AG10803 (cell line): ENCODE data around the gene ANKRD16.
A peak's percentile ranks its signal among the peaks of the same experiment; 100 is the strongest.
"Not testable (repeated sequence)": the region's sequence is repeated elsewhere in the genome, so short reads cannot be mapped to it uniquely, and the experiment has no call there.

Experiments
- DNase-seq: peaks from one replicate; pipeline ENCODE4 v3.0.0; 2010; ENCODE audit warnings: low read depth
- H3K4me3 ChIP-seq: 2 replicates; pipeline ENCODE4 v1.5.1; 2011; ENCODE audit warnings: mild to moderate bottlenecking, low read length, control low read depth
- TF ChIP-seq, protein P1 (sequence below): conservative IDR thresholded peaks from 2 replicates; pipeline ENCODE4 v1.5.1; 2011; ENCODE audit warnings: mild to moderate bottlenecking, low read length, control low read depth, inconsistent platforms

Gene ANKRD16

DNA sequence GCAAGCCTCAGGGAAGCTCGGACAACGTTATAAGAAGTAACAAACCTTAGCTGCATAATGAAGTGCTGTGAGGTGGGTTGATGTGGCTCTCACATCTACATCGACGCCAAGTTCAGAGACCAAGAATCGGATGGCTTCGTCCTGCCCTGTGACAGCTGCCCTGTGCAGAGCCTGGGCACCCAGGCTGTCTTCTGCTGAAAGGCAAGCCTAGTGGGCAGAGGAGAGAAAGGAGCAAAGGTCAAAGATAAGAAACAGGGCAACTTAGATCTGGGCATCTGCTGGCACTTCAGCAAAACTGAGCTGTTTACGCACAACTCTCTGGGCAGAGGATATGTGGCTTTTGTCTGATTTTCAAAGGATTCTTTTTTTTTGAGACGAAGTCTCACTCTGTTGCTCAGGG lies 6.7 kb downstream of the ANKRD16 start:
- TF ChIP-seq, protein P1, sequence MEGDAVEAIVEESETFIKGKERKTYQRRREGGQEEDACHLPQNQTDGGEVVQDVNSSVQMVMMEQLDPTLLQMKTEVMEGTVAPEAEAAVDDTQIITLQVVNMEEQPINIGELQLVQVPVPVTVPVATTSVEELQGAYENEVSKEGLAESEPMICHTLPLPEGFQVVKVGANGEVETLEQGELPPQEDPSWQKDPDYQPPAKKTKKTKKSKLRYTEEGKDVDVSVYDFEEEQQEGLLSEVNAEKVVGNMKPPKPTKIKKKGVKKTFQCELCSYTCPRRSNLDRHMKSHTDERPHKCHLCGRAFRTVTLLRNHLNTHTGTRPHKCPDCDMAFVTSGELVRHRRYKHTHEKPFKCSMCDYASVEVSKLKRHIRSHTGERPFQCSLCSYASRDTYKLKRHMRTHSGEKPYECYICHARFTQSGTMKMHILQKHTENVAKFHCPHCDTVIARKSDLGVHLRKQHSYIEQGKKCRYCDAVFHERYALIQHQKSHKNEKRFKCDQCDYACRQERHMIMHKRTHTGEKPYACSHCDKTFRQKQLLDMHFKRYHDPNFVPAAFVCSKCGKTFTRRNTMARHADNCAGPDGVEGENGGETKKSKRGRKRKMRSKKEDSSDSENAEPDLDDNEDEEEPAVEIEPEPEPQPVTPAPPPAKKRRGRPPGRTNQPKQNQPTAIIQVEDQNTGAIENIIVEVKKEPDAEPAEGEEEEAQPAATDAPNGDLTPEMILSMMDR = no peak
- no peak overlapping the region for H3K4me3 ChIP-seq
- DNase-seq = no peak

DNA sequence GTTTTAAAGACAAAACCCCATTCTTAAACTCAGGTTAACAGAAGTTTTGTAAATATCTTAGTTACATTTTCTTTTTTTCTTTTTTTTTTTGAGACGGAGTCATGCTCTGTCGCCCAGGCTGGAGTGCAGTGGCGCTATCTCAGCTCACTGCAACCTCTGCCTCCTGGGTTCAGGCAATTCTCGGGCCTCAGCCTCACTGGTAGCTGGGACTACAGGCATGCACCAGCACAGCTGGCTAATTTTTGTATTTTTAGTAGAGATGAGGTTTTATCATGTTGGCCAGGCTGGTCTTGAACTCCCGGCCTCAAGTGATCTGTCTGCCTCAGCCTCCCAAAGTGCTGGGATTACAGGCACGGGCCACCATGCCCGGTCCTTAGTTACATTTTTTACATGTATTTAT lies 12.7 kb downstream of the ANKRD16 start:
- not testable (repeated sequence) for DNase-seq

DNA sequence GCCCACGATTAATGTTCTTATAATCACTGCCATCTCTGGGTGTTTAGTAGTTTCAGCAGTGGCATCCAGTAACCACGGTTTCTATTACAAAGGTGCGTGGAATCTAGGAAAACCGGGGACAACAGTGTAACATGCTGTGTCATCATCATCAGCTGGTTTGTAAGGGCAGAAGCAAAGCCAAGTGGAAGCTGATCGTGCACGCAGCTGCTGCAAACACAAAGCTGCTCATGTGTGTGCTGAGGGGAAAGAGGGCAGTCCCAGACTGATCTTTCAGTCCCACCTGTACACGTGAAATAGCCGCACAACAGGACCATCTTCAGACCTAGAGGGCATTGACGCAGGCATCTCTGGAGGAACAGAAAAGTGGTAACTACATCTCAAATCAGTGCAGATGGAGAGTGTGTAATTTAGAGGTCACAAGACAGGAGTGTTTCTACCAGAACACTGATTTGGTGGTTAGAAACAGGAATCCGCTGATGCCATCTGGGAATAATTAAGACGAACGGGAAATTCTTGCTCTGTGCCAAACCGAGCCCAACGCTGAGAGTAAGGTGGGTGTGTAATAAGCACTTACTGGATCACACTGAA lies 13.4 kb downstream of the ANKRD16 start:
- DNase-seq = peak; percentile 98
- TF ChIP-seq, protein P1 = no peak
- peak overlapping the region; percentile 4 for H3K4me3 ChIP-seq

More for the DNA sequence above, 12.7 kb downstream of the ANKRD16 start:
- H3K4me3 ChIP-seq = not testable (repeated sequence)

DNA sequence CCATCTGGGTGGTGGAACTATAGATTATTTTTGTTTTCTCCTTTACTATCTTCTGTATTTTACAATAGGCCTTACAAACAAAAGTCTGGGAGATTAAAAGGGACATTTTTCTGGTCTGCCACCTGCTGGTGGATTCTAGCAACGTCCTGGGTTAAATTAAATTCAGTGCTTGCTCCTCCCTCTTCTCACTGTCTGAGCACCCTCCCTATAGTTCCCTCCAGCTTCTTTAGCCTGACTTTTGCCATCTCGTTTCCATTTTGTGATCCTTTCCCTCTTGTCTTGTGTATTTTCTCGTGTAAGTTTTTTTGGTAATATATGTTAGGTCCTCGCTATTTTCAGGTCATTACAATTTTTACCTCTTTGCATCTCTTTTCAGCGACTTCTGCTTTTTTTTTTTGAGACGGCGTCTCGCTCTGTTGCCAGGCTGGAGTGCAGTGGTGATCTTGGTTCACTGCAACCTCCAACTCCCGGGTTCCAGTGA lies 16.1 kb downstream of the ANKRD16 start:
- DNase-seq = peak; percentile 72
- TF ChIP-seq, protein P1 = peak; percentile 75
- H3K4me3 ChIP-seq = no peak overlapping the region

DNA sequence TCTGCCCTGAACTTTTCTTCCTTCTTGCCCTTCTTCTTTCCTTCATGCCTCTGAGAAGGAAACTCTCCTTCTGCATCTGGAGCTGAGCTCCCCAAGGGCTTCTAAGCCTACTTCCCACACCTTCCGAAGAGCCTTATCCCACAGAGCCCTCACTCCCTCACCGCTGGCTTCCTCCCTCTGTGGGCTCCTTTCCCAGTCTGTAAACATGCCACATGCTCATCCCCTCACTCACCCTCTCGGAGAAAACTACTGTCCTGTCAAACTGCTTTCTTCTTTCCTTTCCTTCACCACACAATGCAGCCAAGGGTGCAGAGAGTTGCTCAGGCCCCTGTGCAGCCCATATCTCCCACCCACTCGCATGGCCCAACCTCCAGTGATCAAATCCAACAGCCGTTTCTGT lies 18.1 kb downstream of the ANKRD16 start:
- TF ChIP-seq, protein P1 = no peak
- DNase-seq = no peak
- no peak overlapping the region for H3K4me3 ChIP-seq

DNA sequence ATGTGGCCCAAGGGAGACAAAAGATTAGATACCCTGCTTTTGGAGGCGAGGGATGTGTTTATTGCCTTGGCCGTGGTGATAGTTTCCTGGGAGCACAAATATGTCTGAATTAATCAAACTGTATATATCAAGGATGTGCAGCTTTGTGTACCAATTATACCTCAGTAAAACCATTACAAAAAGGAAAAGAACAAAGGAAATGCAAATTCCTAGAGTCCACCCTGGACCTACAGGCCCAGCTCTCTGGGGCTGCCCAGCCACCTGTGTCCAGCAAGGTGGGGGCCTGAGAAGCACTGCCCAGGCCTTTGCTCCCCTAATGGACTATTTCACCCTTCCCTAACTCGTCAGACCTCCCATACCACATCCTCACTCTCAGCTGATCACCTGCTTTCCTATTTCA lies 20.5 kb downstream of the ANKRD16 start:
- TF ChIP-seq, protein P1 = no peak
- no peak for DNase-seq
- no peak overlapping the region for H3K4me3 ChIP-seq

DNA sequence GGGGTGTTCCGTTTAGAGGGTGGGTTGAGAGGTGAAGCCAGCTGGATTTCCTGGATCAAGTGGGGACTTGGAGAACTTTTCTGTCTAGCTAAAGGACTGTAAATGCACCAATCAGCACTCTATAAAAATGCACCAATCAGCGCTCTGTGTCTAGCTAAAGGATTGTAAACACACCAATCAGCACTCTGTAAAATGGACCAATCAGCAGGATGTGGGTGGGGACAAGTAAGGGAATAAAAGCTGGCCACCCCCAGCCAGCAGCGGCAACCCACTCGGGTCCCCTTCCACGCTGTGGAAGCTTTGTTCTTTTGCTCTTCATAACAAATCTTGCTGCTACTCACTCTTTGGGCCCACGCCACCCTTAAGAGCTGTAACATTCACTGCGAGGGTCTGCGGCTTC lies 21.3 kb downstream of the ANKRD16 start:
- not testable (repeated sequence) for DNase-seq, H3K4me3 ChIP-seq

DNA sequence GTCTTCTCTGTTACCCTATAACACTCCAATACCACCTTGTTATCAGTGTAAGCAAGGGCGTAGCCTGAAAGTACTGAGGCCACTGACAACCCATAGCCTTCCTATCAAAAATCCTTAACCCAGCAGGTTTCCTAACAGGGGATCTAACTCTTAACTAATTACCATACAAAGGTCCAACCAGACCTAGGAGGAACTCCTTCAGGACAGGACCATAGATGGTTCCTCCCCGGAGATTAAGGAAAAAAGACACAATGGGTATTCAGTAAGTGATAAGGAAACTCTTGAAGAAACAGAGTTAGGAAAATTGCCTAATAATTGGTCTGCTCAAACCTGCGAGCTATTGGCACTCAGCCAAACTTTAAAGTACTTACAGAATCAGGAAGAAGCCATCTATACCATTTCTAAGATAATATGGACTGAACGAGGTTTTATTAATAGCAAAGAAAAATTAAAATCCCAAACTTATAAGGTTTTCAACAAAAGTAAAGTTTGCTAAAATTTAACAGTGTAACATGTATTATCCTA lies 22.5 kb downstream of the ANKRD16 start:
- H3K4me3 ChIP-seq, DNase-seq: not testable (repeated sequence)

DNA sequence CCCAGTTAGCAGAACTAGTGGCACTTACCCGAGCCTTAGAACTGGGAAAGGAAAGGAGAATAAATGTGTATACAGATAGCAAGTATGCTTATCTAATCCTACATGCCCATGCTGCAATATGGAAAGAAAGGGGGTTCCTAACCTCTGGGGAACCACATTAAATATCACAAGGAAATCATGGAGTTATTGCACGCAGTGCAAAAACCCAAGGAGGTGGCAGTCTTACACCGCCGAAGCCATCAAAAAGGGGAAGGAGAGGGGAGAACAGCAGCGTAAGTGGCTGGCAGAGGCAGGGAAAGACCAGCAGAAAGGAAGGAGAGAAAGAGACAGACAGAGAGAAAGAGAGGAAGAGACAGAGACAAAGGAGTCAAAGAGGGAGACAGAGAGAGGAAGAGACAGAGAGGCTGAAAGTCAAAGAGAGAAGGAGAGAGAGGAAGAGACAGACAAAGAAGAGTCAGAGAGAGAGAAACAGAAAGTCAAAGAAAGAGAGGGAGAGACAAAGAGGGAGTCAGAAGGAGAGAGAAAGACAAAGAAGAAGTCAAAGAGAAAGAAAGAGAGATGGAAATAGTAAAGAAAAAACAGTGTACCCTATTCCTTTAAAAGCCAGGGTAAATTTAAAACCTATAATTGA lies 23.1 kb downstream of the ANKRD16 start:
- not testable (repeated sequence) for DNase-seq, H3K4me3 ChIP-seq

DNA sequence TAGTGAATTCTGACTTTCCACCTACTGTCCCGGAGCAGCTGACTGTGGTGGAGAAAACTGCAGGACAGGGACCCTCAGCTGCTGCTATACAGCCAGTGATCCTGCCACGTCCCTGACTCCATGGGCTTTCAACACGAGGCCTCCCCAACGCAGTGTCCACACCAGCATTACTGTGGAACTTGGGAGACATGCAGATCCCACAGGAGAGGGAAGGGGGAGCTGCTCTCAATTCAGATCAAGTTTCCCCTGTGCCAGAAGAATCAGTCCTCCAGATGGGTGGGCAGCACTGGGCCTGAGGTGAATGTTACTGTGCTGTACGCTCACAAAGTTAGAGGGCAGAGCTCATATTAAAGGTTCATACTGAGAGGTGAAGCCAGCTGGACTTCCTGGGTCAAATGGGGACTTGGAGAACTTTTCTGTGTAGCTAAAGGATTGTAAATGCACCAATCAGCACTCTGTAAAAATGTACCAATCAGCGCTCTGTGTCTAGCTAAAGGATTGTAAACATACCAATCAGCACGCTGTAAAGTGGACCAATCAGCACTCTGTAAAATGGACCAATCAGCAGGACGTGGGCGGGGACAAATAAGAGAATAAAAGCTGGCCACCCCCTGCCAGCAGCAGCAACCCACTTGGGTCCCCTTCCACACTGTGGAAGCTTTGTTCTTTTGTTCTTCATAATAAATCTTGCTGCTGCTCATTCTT lies 26.6 kb downstream of the ANKRD16 start:
- not testable (repeated sequence) for H3K4me3 ChIP-seq, DNase-seq
